Liver (tissue), 3 donors: ENCODE measurements around the gene CDPF1.

Experiments
- ATF3 ChIP-seq: IDR thresholded peaks from 2 replicates; pipeline ENCODE4 v1.6.1; 2016; ENCODE audit warnings: antibody characterized with exemption
- CTCF ChIP-seq: fragments of 150-350 bp; IDR thresholded peaks from 2 replicates; pipeline ENCODE4 v1.5.1; 2017; ENCODE audit warnings: improper control_type of control experiment, low read depth, low read length; ENCODE audit not compliant: missing input control
- FOXA1 ChIP-seq: IDR thresholded peaks from 2 replicates; pipeline ENCODE4 v1.6.1; 2016; ENCODE audit warnings: antibody characterized with exemption
- JUND ChIP-seq, 2 donors: IDR thresholded peaks; 2 replicates each; pipeline ENCODE4 v1.6.1; 2016; ENCODE audit warnings: antibody characterized with exemption in 2 of 2
- MAX ChIP-seq: IDR thresholded peaks from 2 replicates; pipeline ENCODE4 v1.6.1; 2016; ENCODE audit warnings: antibody characterized with exemption
- NR2F2 ChIP-seq: IDR thresholded peaks from 2 replicates; pipeline ENCODE4 v1.6.1; 2016; ENCODE audit warnings: antibody characterized with exemption
- RAD21 ChIP-seq, 2 donors: IDR thresholded peaks; 2 replicates each; pipeline ENCODE4 v1.6.1; 2016; ENCODE audit warnings: antibody characterized with exemption in 2 of 2, mild to moderate bottlenecking in 2 of 2
- REST ChIP-seq: IDR thresholded peaks from 2 replicates; pipeline ENCODE4 v1.6.1; 2016; ENCODE audit warnings: antibody characterized with exemption, mild to moderate bottlenecking
- SP1 ChIP-seq: IDR thresholded peaks from 2 replicates; pipeline ENCODE4 v1.6.1; 2018; ENCODE audit warnings: antibody characterized with exemption, mild to moderate bottlenecking
- TAF1 ChIP-seq: conservative IDR thresholded peaks from 2 replicates; pipeline ENCODE4 v1.6.1; 2016; ENCODE audit warnings: antibody characterized with exemption, mild to moderate bottlenecking
- YY1 ChIP-seq: IDR thresholded peaks from 2 replicates; pipeline ENCODE4 v1.6.1; 2016; ENCODE audit warnings: antibody characterized with exemption, mild to moderate bottlenecking
- ZBTB33 ChIP-seq: IDR thresholded peaks from 2 replicates; pipeline ENCODE4 v1.6.1; 2016; ENCODE audit warnings: antibody characterized with exemption
- donor health status: healthy.
- donor health status: healthy.

GRCh38 chr22:46214616-46215015 lies 35.5 kb downstream of the CDPF1 start:
- TF ChIP-seq CTCF (no peak), REST (no peak), RAD21 (IDR thresholded peaks at IDR 0.05) (no peak), ZBTB33 (no peak), ATF3 (no peak), YY1 (no peak), TAF1 (no peak), SP1 (no peak), FOXA1 (no peak), JUND (IDR thresholded peaks at IDR 0.05) (no peak), NR2F2 (no peak), MAX (no peak)
